BJ (cell line): ENCODE results near the gene GEMIN5. TPM values are rescaled to one million over a fixed set of nuclear protein-coding genes. Genes with fewer than 3 reads are reported as not detected.
"Not testable (repeated sequence)": the region's sequence is repeated elsewhere in the genome, so short reads cannot be mapped to it uniquely, and the experiment has no call there.

ENCODE experiments used
- CTCF ChIA-PET: fragments of 350-600 bp; formaldehyde crosslinking; extraction: SDS; loops from one replicate; lab custom pipeline; 2021; ENCODE audit warnings: antibody characterized with exemption, inconsistent platforms; lab: Yijun Ruan, JAX
- POLR2A ChIA-PET: fragments of 300-600 bp; sonication (Branson Sonifier 250); formaldehyde crosslinking; extraction: SDS; loops from one replicate; lab custom pipeline; 2021; ENCODE audit warnings: antibody characterized with exemption; lab: Charles Lee
- DNase-seq: peaks from one replicate; pipeline ENCODE4 v3.0.0-alpha.2; 2011; ENCODE audit warnings: low read depth
- H3K27me3 ChIP-seq: 2 replicates; pipeline ENCODE4 v1.6.0; 2011; ENCODE audit warnings: low read length; ENCODE audit not compliant: control insufficient read depth, insufficient read depth
- H3K36me3 ChIP-seq: 2 replicates; pipeline ENCODE4 v1.5.1; 2011; ENCODE audit warnings: low read length; ENCODE audit not compliant: control insufficient read depth, insufficient read depth
- H3K4me3 ChIP-seq: 2 replicates; pipeline ENCODE4 v1.5.1; 2011; ENCODE audit warnings: low read depth, mild to moderate bottlenecking, control low read depth, low read length
- polyA minus RNA-seq: library from RNA; depleted of rRNA, polyadenylated mRNA; stranded (reverse); fragments of >200 nt; gene quantifications from 2 replicates; pipeline ENCODE4 v1.2.3, GENCODE V29; 2011; rRNA and poly(A)+ RNA removed
- polyA plus RNA-seq: library from polyadenylated mRNA; depleted of rRNA; stranded (reverse); fragments of >200 nt; gene quantifications from 2 replicates; pipeline ENCODE4 v1.2.3, GENCODE V29; 2011; rRNA removed
- TF ChIP-seq, protein P1 (sequence below): IDR thresholded peaks from 2 replicates; pipeline ENCODE4 v1.5.1; 2011; ENCODE audit warnings: low read depth, mild to moderate bottlenecking, control low read depth, inconsistent platforms, low read length, moderate library complexity; ENCODE audit not compliant: insufficient read depth

The GEMIN5 gene, protein sequence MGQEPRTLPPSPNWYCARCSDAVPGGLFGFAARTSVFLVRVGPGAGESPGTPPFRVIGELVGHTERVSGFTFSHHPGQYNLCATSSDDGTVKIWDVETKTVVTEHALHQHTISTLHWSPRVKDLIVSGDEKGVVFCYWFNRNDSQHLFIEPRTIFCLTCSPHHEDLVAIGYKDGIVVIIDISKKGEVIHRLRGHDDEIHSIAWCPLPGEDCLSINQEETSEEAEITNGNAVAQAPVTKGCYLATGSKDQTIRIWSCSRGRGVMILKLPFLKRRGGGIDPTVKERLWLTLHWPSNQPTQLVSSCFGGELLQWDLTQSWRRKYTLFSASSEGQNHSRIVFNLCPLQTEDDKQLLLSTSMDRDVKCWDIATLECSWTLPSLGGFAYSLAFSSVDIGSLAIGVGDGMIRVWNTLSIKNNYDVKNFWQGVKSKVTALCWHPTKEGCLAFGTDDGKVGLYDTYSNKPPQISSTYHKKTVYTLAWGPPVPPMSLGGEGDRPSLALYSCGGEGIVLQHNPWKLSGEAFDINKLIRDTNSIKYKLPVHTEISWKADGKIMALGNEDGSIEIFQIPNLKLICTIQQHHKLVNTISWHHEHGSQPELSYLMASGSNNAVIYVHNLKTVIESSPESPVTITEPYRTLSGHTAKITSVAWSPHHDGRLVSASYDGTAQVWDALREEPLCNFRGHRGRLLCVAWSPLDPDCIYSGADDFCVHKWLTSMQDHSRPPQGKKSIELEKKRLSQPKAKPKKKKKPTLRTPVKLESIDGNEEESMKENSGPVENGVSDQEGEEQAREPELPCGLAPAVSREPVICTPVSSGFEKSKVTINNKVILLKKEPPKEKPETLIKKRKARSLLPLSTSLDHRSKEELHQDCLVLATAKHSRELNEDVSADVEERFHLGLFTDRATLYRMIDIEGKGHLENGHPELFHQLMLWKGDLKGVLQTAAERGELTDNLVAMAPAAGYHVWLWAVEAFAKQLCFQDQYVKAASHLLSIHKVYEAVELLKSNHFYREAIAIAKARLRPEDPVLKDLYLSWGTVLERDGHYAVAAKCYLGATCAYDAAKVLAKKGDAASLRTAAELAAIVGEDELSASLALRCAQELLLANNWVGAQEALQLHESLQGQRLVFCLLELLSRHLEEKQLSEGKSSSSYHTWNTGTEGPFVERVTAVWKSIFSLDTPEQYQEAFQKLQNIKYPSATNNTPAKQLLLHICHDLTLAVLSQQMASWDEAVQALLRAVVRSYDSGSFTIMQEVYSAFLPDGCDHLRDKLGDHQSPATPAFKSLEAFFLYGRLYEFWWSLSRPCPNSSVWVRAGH (N-terminal part only)
- polyA plus RNA-seq: 7.5 and 7.8 TPM in 2 replicates
- 9.4 and 9.5 TPM in 2 replicates for polyA minus RNA-seq

DNA sequence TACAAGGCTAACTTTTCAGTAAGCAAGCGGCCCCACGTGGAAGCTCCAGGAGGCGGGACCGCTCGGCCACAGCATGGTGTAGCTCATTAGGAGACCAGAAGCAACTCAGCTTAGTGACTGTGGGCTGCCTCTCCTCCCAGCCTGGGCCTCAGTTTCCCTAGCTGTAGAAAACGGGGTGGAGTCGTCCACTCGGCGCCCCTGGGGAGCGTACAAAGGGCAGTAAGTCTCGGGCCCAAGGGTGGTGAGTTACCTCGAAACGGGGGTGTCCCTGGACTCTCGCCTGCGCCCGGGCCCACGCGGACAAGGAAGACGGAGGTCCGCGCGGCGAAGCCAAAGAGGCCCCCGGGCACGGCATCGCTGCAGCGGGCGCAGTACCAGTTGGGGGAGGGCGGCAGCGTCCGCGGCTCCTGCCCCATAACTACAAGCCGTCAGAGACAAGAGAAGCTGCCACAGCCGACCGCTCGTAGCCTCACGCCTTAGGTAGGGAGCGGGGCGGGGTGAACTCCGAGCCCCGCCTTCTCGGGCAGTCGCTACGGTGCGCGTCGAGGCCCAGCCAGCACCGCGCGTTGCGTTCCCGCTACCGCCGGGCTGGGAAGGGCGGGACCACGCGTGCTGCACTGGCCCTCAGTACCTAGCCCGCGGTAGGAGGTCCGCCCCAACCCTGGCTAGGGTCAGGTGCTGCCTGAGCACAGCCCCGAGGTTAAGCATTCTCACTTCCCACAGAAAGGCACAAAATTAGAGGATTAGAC lies at the start of gene GEMIN5:
TSS of gene GEMIN5 (minus strand) at position 494 of the 749 bp plus-strand sequence. CDS start at position 416, 78 bp downstream.
- Histone ChIP-seq H3K27me3 (no peaks in the 10 kb centered on the region), H3K4me3 (peak within 1 kb of the TSS; percentile 93), H3K36me3 (no peaks in the 10 kb centered on the region; the same call in none of the 2 replicates)
- CTCF ChIA-PET: no interaction called here
- POLR2A ChIA-PET: no interaction called here
- TF ChIP-seq, protein P1, sequence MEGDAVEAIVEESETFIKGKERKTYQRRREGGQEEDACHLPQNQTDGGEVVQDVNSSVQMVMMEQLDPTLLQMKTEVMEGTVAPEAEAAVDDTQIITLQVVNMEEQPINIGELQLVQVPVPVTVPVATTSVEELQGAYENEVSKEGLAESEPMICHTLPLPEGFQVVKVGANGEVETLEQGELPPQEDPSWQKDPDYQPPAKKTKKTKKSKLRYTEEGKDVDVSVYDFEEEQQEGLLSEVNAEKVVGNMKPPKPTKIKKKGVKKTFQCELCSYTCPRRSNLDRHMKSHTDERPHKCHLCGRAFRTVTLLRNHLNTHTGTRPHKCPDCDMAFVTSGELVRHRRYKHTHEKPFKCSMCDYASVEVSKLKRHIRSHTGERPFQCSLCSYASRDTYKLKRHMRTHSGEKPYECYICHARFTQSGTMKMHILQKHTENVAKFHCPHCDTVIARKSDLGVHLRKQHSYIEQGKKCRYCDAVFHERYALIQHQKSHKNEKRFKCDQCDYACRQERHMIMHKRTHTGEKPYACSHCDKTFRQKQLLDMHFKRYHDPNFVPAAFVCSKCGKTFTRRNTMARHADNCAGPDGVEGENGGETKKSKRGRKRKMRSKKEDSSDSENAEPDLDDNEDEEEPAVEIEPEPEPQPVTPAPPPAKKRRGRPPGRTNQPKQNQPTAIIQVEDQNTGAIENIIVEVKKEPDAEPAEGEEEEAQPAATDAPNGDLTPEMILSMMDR: no peak
- no peak for DNase-seq

DNA sequence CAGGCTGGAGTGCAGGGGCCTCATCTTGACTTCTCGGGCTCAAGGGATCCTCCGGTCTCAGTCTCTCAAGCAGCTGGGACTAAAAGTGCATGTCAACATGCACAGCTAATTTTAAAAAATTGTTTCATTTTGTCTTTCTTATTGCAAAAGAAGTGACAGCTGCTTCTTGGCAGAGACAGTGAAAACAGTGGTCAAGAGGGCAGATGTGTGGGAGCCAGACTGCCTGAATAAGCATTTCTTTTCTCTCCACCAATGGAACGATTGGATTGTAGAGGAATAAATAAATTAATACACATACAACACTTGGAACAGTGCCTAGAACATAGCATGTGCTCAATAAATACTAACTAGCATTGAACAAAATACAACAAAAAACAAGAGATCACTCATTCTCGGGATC lies 48.1 kb upstream of the GEMIN5 start:
- H3K4me3 ChIP-seq: no peak overlapping the region
- TF ChIP-seq, protein P1: no peak
- no peak for DNase-seq
- no peaks in the 10 kb centered on the region; the same call in 1 of the 2 replicates for H3K27me3 ChIP-seq
- H3K36me3 ChIP-seq: no peaks in the 10 kb centered on the region
- ChIA-PET POLR2A (no interaction called here), CTCF (interaction anchor here (2.5 kb wide), 1 partner anchor 14 kb away, joined by 13 read pairs; no protein-coding TSS in a partner anchor)

DNA sequence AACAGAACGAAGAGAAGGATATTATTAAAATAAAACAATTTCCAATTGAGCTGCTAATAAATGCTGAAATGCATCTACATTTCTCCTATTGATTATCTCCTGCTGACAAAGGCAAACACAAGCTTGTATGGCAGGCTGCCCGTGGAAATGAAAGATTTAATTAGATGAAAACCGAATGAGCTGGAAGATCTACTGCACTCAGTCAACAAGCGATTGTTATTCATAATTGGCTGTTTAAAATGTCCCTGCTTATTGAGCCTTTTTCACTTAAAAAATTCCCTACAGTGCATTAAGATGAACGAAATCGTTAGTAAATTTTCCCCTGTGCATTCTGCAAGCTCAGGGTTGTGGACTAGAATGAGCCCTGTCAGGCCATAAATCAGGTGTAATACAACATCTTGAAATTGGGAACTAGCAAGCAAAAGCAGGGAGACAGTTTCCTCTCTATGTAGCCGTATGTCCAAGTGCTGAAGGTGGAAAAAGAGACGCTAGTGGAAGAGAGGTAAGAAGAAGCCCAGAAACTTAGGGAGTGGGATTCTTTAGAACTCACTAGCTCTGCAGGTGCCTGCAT lies 47.0 kb upstream of the GEMIN5 start:
- no peaks in the 10 kb centered on the region; the same call in 1 of the 2 replicates for H3K27me3 ChIP-seq
- CTCF ChIA-PET: interaction anchor here (1.3 to 2.5 kb wide), 2 partner anchors 11 to 13 kb away, joined by 3 to 13 read pairs; no protein-coding TSS in a partner anchor
- H3K4me3 ChIP-seq: no peak overlapping the region
- DNase-seq: no peak
- H3K36me3 ChIP-seq: no peaks in the 10 kb centered on the region
- TF ChIP-seq, protein P1: no peak
- POLR2A ChIA-PET: no interaction called here

DNA sequence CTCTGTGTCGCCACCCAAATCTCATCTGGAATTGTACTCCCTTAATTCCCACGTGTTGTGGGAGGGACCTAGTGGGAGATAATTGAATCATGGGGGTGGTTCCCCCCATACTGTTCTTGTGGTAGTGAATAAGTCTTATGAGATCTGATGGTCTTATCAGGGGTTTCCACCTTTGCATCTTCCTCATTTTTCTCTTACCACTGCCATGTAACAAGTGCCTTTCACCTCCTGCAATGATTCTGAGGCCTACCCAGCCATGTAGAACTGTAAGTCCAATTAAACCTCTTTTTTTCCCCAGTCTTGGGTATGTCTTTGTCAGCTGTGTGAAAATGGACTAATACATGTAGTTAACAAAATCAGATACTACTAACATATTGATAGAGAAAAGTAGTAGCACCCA lies 40.3 kb upstream of the GEMIN5 start:
- H3K4me3 ChIP-seq, DNase-seq, CTCF ChIA-PET, POLR2A ChIA-PET, H3K27me3 ChIP-seq, H3K36me3 ChIP-seq: not testable (repeated sequence)
